EH (cell line): ENCODE data around the gene NEDD9.

Experiments
- DNase-seq: peaks from one replicate; pipeline ENCODE4 v3.0.0-alpha.2; 2015; ENCODE audit warnings: low read depth

NEDD9 gene

DNA sequence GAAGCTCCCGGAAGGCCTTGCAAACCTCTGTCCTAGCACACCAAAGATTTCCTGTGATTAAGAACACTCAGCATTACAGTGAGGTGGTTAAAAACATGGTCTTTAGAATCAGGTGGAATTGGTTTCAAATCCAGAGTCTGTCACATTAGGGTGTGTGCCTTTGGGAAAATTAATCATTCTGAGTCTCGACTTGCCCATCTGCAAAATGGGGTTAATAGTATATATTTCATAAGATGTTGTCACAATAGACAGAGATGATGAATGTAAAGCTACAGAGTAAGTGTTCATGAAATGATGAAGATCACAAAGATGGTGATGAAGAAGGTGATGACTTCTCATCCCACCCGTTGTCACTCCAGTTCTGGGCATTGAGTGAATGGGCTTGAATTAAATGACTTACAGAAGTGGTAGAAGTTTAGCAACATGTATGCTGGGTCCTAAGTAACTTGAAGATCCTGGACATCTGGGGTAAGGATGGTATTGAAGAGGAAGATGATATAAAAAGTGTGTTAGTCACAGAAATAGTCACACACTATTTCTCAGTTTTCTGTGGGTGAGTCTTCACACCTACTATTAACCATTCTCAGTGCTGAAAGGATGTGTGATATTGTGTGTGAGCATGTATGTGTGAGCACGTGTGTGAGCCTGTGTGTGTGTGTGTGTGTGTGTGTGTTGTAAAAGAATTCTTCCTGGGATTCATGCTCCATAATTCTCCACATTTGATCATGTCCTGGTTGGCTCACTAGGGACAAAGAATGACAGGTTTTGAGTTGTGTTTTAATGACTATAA, 28.0 kb upstream of the NEDD9 start:
- DNase-seq, result no peak

DNA sequence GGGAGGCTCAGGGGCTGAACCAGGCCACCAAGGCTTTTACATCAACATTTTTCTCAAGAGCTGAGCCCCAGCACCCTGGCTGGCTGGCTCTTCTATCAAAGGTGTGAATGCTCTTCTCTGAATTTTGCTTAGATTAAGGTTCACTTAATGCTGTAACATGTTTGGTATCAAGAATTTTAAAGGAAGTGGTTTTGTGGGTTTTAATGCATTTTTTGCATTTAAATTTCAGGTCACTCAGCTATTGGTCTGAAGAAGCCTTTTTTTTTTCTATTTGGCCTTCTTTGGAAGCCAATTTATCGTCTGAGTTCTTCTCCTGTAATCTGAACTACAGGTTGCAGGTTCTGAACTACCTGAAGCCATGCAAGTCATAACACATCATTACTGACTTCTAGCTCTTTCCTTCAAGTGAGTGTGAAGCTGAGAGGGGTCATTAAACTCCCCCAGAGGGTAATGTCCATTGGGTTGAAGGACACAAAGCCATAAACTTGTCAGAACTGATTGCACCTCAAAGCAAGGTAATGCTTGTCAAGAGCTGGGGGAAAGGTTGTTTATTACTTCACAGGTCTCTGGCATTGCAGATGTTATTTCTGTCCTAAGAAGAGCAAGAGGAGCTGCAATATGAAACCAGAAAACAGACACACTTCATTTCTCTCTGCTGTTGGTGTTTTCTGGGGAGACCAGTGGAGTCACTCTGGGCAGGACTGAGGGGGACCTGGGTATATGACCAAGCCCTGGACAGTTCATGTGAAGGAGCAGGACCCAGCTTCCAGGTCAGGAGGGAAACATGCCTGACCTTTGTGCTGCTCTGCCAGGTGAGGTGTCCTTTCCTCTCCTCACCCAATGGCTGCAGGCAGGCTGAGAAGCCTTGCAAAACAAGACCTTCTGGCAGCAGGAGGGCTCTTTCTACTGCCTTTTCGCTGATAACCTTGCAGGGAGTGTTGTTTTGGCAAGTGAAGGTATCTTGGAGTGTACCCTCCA, 26.1 kb upstream of the NEDD9 start:
- peak; percentile 38 for DNase-seq

- DNase-seq, result no peak
Observed at GRCh38 chr6:11255610-11256009, 23.1 kb upstream of the NEDD9 start.

DNA sequence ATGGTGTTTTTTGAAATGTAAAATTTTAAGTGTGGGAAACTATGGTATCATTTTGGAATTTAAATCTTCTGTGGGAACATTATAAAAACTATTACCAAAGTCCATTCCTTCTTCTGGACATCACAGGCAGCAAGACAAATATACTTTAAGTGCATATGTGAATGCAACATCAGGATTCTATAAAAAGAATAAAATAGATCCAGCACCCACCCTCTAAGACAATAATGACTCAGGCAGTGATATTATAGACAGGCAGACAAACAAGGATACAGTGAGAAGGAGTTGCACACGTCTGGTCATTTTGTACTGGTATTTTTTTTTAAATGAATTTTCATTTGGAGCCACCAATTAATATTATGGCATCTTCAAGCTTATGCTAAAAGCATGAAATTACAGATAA, 21.1 kb upstream of the NEDD9 start:
- peak; percentile 55 for DNase-seq

- DNase-seq, result peak; percentile 75
Observed at GRCh38 chr6:11251553-11252360, 19.3 kb upstream of the NEDD9 start.

- no peak for DNase-seq
Observed at GRCh38 chr6:11250108-11250507, 17.6 kb upstream of the NEDD9 start.

GRCh38 chr6:11248974-11249761, 16.7 kb upstream of the NEDD9 start:
- DNase-seq, result no peak

GRCh38 chr6:11246722-11247121, 14.3 kb upstream of the NEDD9 start:
- DNase-seq, result no peak

GRCh38 chr6:11245381-11246256, 13.2 kb upstream of the NEDD9 start:
- DNase-seq, result peak; percentile 74

DNA sequence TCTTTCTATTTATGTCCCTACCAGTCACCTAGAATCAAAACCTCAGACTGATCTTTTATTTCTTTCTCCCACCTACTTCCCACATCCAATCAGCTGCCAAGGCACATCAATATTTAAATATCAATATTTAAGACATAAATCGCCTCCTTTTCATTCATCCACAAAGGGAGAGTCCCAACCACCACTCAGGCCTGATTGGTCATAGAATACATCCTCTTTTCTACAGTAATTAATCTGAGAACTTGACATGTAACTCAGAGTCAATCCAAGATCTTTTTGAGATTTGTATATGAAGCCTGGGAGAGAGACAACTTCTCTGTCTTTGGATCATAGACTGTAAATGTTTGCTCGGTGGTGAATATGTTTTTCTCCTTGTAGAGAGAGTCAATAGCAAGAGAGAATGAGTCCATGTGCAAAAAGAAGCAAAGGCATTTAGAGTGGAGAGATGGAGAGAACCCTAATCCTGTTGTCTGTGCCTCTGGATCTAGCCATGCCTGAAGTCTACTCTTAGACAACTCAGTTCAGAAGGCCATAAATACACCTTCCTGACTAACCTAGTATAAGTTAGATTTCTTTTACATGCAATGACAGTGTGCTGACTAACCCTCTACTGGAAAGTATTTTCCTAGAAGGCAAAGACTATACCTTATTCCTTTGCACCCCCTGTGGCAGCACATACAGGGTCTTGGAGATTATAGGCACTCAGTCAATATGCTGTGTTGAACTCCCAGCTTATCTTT, 12.1 kb upstream of the NEDD9 start:
- DNase-seq, result no peak

DNA sequence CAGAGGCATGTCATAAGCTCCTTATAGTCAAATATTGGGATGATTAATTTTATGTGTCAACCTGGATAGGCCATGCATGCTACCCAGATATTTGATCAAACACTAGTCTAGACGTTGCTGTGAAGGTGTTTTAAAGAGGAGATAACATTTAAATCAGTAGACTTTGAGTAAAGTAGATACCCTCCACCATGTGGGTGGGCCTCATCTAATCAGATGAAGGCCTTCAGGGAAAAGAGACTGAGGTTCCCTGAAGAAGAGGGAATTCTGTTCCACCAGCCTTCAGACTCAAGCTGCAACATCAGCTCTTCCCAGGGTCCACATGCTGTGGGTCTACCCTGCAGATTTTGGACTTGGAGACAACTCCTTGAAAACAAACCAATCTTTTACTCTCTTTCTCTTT, 11.4 kb upstream of the NEDD9 start:
- DNase-seq, result no peak

DNA sequence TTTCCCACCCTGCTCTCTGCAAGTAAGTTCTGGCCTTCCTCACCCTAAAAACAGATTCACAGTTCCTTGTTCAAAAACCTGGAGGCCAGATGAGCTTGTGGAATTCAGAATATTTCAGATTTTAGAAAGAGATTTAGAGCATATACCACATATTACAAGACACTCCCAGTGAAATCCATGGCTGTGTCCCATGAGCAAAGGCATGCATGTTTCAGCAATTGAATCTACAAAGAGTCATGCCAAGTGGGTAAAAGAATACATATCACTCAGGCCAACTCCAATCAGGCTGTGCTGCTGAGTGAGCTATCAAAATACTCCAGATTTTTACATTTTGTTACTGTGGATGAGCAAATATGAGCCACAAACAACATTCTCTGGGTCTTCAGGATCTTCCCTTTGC, 10.2 kb upstream of the NEDD9 start:
- peak; percentile 65 for DNase-seq

GRCh38 chr6:11241793-11242201, 9.3 kb upstream of the NEDD9 start:
- no peak for DNase-seq

DNA sequence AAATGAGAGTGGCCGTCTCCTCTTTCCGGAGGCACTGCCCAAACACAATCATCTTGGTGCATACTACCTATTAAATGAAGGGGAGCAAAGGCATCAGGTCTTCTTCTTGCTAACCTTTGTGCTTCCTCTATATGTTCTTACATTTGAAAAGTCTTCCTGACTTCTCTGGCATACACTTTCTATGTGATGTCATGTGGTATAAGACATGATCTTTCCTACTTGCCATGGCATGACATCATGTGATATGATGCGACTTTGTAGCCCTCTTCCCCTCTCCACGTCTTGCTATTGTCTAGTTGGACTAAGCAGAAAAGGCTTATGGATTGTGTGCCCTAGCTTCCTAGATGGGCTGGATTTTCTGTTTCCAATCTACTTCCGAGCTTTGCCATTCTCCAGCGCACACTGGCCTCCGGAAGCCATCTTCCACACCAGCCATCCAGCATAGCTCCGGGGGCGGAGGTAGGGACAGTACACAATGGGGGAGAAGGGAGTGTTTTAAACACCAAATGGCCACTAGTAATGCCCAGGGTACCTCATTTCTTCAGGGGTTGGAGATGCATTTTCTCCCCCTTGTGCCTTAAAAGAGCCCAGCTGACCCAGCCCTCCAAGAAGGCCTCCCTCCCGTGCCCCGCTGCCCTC, 8.8 kb upstream of the NEDD9 start:
- no peak for DNase-seq

DNA sequence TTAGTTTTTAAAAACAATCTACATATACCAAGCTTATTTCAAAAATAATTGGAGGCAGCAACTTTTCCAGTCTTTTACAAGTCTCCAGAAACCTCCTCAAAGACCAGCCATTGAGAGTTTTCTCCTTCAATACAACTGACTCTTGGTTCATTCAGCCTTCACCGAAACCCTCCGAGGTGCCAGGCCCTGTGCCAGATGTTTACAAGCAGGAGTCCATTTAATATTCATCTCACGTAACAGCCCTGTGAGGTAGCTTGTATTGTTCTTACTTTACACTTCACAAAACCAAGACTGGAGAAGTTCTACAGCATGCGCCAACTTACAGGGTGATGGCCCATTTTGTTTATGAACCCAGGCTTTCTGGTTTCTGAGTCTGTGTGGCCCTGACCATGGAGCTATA, 5.5 kb upstream of the NEDD9 start:
- DNase-seq, result no peak

DNA sequence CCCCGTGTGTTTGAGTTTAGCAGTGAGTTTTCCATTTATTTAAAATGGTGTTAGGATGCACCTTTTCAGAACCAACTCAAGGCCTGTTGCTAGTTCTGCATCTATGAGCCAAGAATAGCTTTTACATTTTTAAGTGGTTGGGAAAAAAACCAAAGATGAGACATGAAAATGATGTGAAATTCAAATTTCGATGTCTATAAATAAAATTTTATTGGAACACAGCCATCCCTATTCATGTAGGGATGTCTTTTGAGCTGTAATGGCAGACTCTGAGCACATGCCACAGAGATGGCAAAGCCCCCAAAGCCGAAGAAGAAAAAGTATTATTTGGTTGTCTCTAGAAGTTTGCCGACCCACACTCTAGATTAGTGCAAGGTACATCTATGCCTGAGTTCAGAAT, 5.0 kb upstream of the NEDD9 start:
- no peak for DNase-seq

DNA sequence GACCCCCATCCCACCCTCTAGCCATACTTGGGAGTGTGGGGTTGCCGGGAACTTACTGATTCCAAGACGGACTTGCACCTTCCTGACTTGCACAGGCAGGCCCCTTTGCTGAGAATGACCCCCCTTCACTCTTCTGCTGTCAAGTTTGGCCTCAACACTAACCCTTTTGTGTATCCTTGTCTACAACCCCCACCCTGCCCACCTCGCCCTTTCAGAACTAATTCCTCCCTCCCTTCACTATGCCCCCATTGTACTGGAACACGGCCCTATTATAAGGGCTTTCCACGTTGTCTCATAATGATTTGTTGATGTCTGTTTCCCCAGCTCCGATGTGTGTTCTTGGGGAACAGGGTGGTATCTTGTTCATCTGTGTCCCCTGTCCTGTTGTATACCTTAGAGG, 4.4 kb upstream of the NEDD9 start:
- DNase-seq, result no peak

GRCh38 chr6:11236076-11236750, 3.7 kb upstream of the NEDD9 start:
- DNase-seq, result no peak

- DNase-seq, result no peak
Observed at GRCh38 chr6:11235062-11235461, 2.6 kb upstream of the NEDD9 start.
